ENCODE data around the gene MEGF8.
"Not testable (repeated sequence)": the region's sequence is repeated elsewhere in the genome, so short reads cannot be mapped to it uniquely, and the experiment has no call there.

Gene MEGF8

DNA sequence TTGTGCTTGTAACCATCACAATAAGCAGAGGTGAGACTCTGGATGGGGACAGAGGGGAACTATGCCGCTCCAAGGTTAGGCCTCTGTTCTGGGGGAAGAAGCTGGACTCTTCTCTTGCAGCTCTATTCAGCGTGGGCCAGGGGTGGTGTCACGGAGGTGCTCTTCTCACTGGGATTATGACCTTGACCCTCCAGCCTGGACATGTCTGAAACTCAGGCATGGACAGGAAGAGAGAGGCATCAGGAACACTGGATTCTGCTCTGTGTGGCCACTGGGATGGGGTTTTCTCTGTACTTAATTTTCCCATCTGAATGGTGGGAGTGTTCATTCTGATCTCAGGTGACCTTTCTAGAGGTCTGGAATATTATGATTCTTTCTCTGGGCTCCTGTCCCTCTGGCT, 7.6 kb downstream of the MEGF8 start:
- no peak for DNase-seq (ENCODE audit: low spot score)

DNA sequence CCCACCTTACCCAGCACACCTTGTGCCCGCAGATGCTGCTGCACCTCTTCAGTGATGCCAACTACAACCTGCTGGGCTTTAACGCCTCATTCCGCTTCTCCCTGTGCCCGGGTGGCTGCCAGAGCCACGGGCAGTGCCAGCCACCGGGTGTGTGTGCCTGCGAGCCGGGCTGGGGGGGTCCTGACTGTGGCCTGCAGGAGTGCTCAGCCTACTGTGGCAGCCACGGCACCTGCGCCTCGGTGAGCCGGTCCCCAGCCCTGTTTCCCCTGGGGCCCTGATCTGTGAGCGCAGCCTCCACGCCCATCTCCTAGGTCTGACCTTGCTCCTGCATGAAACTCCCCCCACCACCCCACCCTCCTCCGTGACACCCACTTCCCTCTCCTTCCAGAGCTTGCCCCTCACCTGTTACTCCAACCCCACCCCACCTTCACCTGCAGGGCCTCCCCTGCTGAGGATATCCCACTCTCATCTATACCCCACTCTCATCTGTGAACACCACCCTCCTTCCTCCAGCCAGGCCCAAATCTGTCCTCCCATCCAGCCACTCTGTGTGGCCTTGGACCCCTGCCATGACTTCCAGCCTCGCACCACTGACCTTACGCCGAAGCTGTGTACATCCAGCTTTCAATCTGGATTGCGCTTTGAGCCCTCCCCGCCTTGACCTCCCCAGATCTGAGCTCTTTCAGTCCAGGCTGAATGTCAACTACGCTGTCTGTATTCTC, 8.7 kb downstream of the MEGF8 start:
- DNase-seq (ENCODE audit: low spot score): no peak

DNA sequence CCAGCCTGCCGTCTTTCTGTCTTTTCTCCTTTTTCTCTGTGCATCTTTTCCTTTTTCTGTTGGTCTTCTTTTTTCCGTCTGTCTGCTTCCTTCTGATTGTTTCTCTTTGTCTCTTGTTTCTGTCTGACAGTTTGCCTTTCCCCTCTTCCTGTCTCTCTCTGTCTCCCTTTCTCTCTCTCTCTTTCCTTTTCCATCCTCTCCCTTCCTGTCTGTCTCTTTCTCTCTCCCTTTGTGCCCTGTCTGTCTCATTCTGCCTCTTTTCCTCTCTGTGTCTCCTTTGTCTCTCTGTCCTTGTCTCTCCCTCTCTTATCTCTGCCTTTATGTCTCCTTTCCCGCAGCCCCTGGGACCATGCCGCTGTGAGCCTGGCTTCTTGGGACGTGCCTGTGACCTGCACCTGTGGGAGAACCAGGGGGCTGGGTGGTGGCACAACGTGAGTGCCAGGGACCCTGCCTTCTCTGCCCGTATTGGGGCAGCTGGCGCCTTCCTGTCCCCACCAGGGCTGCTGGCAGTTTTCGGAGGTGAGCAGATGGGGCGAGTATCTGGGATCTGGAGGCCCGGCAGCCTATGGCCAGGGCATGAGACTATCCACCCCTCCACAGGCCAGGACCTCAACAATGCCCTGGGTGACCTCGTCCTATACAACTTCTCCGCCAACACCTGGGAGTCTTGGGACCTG, 9.4 kb downstream of the MEGF8 start:
- no peak for DNase-seq (ENCODE audit: low spot score)

DNA sequence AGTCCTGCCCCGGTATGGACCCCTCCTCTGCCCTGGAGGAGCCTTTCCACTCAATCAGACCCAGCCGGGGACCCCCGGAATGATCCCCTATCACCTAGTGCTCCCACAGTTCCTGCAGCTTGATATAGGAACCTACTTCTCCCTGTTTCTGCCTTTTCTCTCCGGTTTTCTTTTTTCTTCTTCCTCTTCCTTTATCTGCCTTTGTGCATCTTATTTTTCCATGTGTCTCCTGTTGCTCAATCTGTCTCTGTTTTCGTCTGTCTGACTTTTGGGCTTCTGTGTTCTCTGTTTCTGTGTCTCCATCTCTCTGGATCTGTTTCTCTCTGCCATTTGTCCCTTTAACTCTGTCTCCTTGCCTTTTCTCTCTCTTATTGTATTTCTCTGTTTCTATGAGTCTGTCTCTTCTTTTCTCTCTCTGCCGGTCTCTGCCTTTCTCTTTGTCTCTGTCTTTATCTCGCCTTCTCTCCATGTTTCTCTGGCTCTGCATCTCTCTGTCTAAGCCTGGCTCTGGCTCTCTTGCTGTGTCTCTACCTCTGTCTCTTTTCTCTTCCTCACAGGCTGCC, 10.0 kb downstream of the MEGF8 start:
- DNase-seq (ENCODE audit: low spot score): no peak

DNA sequence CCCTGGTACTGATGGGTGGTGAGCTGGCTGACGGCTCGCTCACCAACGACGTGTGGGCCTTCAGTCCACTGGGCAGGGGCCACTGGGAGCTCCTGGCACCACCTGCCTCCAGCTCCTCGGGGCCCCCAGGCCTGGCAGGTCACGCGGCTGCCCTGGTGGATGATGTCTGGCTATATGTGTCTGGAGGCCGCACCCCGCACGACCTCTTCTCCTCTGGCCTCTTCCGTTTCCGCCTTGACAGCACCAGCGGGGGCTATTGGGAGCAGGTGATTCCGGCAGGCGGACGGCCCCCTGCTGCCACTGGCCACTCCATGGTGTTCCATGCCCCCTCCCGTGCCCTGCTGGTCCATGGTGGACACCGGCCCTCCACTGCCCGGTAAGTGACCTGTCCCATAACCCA, 10.5 kb downstream of the MEGF8 start:
- DNase-seq (ENCODE audit: low spot score): no peak

DNA sequence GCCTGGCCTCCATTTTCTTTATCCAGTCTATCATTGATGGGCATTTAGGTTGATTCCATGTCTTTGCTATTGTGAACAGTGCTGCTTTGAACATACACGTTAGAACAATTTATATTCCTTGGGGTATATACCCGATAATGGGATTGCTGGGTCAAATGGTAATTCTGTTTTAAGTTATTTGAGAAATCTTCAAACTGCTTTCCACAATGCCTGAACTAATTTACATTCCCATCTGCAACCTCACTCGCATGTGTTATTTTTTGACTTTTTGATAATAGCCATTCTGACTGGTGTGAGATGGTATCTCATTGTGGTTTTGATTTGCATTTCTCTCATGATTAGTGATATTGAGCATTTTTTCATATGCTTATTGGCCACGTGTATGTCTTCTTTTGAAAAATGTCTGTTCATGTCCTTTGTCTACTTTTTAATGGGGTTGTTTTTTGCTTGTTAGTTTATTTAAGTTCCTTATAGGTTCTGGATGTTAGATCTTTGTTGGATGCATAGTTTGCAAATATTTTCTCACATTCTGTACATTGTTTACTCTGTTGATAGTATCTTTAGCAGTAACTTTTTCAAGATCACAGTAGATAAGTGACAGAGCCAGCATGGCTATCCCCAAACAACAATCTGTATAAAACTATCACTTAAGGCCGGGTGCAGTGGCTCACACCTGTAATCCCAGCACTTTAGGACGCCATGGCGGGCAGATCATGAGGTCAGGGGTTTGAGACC, 13.9 kb downstream of the MEGF8 start:
- not testable (repeated sequence) for DNase-seq (ENCODE audit: low spot score)

DNA sequence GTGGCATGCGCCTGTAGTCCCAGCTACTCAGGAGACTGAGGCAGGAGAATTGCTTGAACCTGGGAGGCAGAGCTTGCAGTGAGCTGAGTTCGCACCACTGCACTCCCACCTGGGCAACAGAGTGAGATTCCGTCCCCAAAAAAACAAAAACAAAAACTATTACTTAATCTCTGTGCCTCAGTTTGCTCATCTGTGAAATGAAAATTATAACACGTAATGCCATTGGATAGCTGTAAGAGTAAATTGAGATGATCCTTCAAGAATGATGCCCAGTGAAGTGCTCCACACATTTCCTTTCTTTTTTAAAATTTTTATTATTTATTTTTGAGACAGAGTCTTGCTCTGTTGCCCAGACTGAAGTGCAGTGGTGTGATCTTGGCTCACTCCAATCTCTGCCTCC, 14.5 kb downstream of the MEGF8 start:
- not testable (repeated sequence) for DNase-seq (ENCODE audit: low spot score)

DNA sequence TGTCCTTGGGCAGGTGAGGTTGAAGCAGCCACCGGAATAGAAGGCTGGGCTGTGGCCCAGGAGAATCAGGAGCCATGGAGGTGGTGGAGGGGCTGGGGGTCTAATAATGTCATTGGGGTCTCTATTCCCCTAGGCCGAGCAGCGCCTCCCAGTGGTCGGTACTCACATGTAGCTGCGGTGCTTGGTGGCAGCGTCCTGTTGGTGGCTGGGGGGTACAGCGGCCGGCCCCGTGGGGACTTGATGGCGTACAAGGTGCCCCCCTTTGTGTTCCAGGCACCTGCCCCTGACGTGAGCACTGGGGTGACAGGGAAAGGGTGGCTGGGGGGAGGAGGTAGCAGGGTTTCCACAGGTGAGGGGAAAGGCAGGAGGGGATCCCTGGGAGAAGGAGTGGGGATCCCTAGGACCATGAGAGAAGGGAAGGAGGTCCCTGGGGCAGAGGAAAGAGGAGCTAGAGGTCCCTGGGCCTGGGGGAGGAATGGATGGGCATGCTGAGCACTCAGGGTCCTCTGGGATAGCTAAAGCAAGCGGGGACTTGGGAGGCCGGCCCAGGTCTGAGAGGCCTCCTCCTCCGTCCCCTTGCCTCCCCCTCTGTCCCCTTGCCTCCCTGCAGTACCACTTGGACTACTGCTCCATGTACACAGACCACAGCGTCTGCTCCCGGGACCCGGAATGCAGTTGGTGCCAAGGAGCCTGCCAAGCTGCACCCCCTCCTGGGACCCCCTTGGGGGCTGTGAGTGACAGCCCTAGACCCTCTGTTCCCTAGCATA, 18.1 kb downstream of the MEGF8 start:
- no peak for DNase-seq (ENCODE audit: low spot score)

DNA sequence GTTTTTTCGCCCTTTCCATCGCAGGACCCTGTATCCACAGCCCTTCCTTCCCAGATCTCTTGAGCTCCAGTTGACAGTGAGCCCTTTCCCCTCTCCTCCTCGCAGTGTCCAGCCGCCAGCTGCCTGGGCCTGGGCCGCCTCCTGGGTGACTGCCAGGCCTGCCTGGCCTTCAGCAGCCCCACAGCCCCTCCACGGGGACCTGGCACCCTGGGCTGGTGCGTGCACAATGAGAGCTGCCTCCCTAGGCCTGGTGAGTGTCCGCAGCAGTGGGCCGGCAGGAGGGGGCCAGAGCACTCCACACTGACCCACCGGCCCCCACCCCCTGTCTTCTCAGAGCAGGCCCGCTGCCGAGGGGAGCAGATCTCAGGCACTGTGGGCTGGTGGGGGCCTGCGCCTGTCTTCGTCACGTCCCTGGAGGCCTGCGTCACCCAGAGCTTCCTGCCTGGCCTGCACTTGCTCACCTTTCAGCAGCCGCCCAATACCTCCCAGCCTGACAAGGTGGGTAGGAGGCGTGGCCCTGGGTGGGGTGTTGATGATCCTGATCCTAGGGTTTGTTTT, 19.0 kb downstream of the MEGF8 start:
- no peak for DNase-seq (ENCODE audit: low spot score)

DNA sequence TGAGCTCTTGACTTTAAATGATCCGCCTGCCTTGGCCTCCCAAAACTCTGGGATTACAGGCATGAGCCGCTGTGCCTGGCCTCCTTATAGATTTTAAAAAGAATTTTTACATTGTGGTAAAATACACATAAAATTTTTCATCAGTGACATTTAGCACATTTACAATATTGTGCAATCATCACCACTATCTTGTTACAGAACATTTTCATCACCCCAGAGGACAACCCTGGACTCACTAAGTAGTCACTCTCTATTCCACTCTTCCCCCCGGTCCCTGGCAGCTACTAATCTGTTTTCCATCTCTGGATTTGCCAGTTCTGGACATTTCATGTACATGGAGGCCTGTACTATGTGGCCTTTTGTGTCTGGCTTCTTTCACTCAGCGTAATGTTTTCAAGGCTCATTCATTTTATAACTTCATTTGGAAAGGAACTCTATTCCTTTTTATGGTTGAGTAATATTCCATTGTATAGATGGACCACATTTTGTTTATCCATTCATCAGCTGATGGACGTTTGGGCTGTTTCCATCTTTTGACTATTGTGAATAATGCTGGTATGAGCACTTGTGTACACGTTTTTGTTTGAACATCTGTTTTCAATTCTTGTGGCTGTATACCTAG, 19.9 kb downstream of the MEGF8 start:
- no peak for DNase-seq (ENCODE audit: low spot score)

DNA sequence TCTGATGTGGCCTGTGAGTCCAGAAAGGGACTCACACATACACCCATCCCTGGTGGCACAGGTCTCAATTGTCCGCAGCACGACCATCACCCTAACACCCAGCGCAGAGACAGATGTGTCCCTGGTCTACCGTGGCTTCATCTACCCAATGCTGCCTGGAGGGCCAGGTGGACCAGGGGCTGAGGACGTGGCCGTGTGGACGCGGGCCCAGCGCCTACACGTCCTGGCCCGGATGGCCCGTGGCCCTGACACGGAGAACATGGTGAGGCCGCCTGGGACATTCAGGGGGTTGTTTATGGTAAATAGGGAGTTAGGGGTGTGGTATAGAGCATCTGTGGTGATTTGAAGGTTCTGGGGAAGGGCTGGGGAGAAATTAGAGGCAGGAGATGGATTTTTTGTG, 22.8 kb downstream of the MEGF8 start:
- DNase-seq (ENCODE audit: low spot score): no peak

DNA sequence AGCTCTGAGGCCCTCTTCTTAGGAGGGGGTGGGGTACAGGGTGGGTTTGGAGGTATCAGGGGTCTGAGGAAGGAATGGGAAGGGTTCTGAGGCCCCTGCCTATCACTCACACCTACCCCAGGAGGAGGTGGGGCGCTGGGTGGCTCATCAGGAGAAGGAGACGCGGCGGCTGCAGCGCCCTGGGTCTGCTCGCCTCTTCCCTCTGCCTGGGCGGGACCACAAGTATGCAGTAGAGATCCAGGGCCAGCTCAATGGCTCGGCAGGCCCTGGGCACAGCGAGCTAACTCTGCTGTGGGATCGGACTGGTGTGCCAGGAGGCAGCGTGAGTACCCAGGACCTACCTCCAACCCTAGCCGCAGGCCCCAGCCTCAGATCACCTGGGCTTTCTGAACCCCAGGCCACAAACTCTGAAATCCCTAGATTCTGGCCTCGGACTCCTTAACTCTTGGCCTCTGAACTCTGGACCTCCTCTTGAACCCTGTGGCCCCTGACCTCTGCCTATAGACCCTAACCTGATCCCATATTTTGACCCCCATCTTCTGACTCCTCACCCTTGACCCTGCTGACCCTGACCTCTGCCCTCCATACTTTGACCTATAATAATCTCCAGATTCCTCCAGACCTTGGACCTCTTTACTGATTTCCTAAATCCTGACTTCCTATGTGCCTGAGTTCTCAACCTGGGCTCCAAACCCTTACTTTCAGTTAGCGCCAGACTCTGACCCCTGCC, 24.1 kb downstream of the MEGF8 start:
- DNase-seq (ENCODE audit: low spot score): no peak

DNA sequence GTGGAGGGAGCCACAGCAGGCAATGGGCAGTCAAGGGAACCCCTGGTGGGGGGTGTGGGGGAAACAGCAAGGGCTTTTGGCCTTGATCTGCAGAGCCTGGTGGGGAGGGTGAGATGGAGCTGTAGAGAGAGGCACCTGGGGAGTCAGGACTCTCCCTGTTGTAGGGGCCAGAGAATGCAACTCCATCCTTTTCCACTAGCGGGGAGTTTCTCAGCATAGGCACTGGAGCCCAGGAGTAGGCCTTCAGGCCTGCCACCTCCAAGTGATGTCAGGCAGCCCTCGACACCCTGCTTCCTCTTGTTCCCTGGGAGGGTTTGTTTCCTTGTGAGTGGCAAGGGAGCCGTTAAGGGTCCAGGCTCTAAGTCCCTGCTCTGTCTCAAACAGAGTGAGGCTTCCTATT, 25.0 kb downstream of the MEGF8 start:
- no peak for DNase-seq (ENCODE audit: low spot score)

DNA sequence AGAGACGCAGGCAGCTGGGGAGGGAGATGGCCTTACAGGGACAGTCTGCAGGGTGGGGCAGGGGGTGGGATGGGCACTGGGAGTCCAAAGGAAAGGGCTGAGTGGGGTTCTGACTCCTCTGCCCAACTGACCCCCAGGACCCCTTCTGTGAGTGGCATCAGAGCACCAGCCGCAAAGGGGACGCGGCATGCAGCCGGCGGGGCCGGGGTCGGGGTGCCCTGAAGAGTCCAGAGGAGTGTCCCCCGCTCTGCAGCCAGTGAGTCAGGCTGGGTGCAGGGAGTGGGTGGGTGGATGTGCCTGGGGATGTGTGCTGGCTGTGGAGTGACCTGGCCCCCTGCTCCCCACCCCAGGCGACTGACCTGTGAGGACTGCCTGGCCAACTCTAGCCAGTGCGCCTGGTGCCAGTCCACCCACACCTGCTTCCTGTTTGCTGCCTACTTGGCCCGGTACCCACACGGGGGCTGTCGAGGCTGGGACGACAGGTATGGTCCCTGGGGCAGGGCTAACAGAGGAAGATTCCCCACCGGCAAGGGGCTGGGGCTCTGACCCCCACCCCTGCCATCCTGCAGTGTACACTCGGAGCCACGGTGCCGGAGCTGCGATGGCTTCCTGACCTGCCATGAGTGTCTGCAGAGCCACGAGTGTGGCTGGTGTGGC, 25.8 kb downstream of the MEGF8 start:
- DNase-seq (ENCODE audit: low spot score): no peak

DNA sequence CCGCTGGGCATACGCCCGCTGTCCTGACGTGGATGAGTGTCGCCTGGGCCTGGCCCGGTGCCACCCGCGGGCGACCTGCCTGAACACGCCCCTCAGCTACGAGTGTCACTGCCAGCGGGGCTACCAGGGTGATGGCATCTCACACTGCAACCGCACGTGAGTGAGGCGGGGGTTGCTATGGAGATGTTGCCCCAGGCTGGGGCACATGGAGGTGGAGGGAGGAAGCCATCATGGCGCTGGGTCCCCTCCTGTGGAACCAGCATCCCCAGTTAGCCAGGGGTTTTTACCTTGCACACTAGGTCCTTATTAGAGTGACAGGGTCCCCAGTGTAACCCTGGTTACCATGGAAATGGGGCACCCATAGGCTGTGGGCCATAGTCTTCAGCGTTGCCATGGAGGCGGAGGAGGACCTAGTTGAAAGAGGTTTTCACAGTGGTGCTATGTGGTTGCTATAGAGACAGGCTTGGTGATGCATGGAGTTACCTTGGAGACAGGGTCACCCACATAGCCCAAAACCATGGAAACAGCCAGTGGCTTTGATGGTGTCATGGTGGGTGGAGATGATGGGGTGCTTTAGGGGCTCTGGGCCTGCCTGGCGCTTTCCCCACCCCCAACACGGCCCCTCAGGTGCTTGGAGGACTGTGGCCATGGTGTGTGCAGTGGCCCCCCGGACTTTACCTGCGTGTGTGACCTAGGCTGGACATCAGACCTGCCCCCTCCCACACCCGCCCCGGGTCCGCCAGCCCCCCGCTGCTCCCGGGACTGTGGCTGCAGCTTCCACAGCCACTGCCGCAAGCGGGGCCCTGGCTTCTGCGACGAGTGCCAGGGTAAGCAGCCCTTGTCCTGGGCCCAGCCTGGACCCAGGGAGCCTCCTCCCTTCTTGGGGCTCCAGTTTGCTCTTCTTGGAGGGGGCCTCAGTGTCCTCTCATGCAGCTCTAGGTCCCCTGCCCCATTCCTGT, 27.1 kb downstream of the MEGF8 start:
- no peak for DNase-seq (ENCODE audit: low spot score)

DNA sequence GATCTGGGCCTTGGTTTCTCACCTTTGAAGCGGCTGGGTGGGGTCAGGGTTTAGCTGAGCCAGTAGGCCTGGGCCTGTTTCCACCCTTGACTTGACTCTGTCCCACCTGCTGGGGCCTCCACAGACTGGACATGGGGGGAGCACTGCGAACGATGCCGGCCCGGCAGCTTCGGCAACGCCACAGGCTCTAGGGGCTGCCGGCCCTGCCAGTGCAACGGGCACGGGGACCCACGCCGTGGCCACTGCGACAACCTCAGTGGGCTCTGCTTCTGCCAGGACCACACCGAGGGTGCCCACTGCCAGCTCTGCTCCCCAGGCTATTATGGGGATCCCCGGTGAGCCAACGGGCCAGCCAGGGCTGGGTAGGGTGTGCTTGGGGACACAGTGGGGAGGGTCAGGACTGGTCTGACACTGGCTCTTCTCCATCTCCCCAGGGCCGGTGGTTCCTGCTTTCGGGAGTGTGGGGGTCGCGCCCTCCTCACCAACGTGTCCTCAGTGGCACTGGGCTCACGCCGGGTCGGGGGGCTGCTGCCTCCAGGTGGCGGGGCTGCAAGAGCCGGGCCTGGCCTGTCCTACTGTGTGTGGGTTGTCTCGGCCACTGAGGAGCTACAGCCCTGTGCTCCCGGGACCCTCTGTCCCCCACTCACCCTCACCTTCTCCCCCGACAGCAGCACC, 28.0 kb downstream of the MEGF8 start:
- DNase-seq (ENCODE audit: low spot score): no peak

DNA sequence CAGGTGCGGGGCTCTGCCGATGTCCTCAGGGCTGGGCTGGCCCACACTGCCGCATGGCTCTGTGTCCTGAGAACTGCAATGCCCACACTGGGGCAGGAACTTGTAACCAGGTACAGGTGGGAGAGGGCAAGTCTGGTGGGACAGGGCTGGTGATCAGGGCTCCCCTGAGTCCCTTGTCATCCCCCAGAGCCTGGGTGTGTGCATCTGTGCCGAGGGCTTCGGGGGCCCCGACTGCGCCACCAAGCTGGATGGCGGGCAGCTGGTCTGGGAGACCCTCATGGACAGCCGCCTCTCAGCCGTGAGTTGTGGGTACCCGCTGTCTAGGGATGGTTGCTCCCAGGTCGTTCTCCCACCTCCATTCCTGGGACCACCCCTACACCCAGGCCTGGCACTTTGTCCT, 30.5 kb downstream of the MEGF8 start:
- no peak for DNase-seq (ENCODE audit: low spot score)

DNA sequence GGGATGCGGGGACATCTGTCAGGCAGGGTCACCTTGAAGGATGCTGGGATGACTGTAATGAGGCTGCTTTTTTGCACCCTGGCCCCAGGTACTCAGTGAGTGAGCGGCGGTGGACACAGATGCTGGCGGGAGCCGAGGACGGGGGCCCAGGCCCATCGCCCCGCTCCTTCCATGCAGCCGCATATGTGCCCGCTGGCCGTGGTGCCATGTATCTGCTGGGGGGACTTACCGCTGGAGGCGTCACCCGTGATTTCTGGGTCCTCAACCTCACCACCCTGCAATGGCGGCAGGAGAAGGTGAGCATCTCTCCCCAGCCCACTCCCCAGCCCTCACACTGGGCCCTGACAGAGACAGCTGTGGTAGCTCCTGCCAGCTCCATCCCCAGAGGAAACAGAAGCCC, 31.3 kb downstream of the MEGF8 start:
- no peak for DNase-seq (ENCODE audit: low spot score)

All from CD4-positive, alpha-beta T cell treated with Interleukin-6 at 100 ng/mL for 8 hours (primary cell).